GM12878 (cell line): ENCODE data around the gene USP16. TPM values are rescaled to one million over a fixed set of nuclear protein-coding genes. Genes with fewer than 3 reads are reported as not detected.

Experiments used
- ATAC-seq: fragments of 200-7000 bp; cut with Tn5 transposase; 3 replicates; pipeline ENCODE4 v1.9.1; 2020; ENCODE audit warnings: mild to moderate bottlenecking, moderate library complexity
- BruUV-seq: library from RNA; stranded (reverse); fragments of 400-500 nt; replicated peaks from 2 replicates; lab custom pipeline; 2021; lab: Mats Ljungman, UMichigan
- CTCF ChIA-PET: fragments of 300-600 bp; sonication (Branson Sonifier 250); formaldehyde crosslinking; extraction: SDS; loops from one replicate; lab custom pipeline; 2021; ENCODE audit warnings: inconsistent platforms; lab: Yijun Ruan, JAX
- POLR2A ChIA-PET: fragments of 350-600 bp; formaldehyde crosslinking; extraction: SDS; loops from one replicate; lab custom pipeline; 2021; ENCODE audit warnings: inconsistent platforms; lab: Charles Lee
- RAD21 ChIA-PET: fragments of 300-600 bp; sonication (Branson Sonifier 250); formaldehyde crosslinking; loops from one replicate; lab custom pipeline; 2023; ENCODE audit warnings: antibody characterized with exemption; ENCODE audit not compliant: unreplicated experiment; lab: Charles Lee
- SMC1A ChIA-PET: fragments of 300-600 bp; sonication (Branson Sonifier 250); formaldehyde crosslinking; loops from one replicate; lab custom pipeline; 2023; ENCODE audit not compliant: unreplicated experiment, uncharacterized antibody; lab: Charles Lee
- DNase-seq: peaks from one replicate; pipeline ENCODE4 v3.0.0-alpha.2; 2011; ENCODE audit warnings: low read depth, low spot score
- FAIRE-seq: peaks from 3 replicates; lab custom pipeline; 2011; peaks lifted over from hg19 to GRCh38; lab: Jason Lieb, UNC
- H2AFZ ChIP-seq: 2 replicates; pipeline ENCODE4 v1.6.0; 2011; ENCODE audit warnings: low read depth, low read length, control low read depth; ENCODE audit not compliant: control insufficient read depth
- H3K27ac ChIP-seq: 2 replicates; pipeline ENCODE4 v1.5.1; 2011; ENCODE audit warnings: control low read depth; ENCODE audit not compliant: control insufficient read depth, insufficient read depth
- H3K27me3 ChIP-seq, 2 experiments: replicated peaks in 1 of 2; 2 replicates each; pipeline versions ENCODE4 v1.6.0 to v1.6.1; 2011; ENCODE audit warnings: low read length in 1 of 2; ENCODE audit not compliant: control insufficient read depth in 2 of 2, insufficient read depth in 2 of 2
- H3K36me3 ChIP-seq, 2 experiments: 2 replicates each; pipeline ENCODE4 v1.5.1; 2011; ENCODE audit warnings: low read length in 1 of 2; ENCODE audit not compliant: control insufficient read depth in 2 of 2, insufficient read depth in 2 of 2
- H3K4me1 ChIP-seq: 2 replicates; pipeline ENCODE4 v1.6.1; 2011; ENCODE audit warnings: mild to moderate bottlenecking, low read length, moderate library complexity, mixed read lengths; ENCODE audit not compliant: control insufficient read depth, insufficient read depth
- H3K4me2 ChIP-seq: 2 replicates; pipeline ENCODE4 v1.6.0; 2011; ENCODE audit warnings: control low read depth; ENCODE audit not compliant: control insufficient read depth, insufficient read depth
- H3K4me3 ChIP-seq: fragments of 200-600 bp; sonication (generic); 2 replicates; pipeline ENCODE4 v1.5.1; 2016
- H3K79me2 ChIP-seq: 2 replicates; pipeline ENCODE4 v1.6.0; 2011; ENCODE audit warnings: low read length; ENCODE audit not compliant: control insufficient read depth, insufficient read depth
- H3K9ac ChIP-seq: 2 replicates; pipeline ENCODE4 v1.8.0; 2011; ENCODE audit warnings: low read length, control low read depth, mixed read lengths; ENCODE audit not compliant: control insufficient read depth, insufficient read depth
- H3K9me3 ChIP-seq: replicated peaks from 3 replicates; pipeline ENCODE4 v1.5.1; 2011; ENCODE audit warnings: mild to moderate bottlenecking, low read length; ENCODE audit not compliant: control insufficient read depth, insufficient read depth
- H4K20me1 ChIP-seq: 2 replicates; pipeline ENCODE4 v1.6.0; 2011; ENCODE audit not compliant: control insufficient read depth, insufficient read depth
- CBFB ChIP-seq: IDR thresholded peaks from 2 replicates; pipeline ENCODE4 v1.6.1; 2016; ENCODE audit warnings: antibody characterized with exemption, low read depth
- ETV6 ChIP-seq, 2 experiments: fragments of 450-650 bp in 1 of 2; IDR thresholded peaks in 1 of 2; conservative IDR thresholded peaks in 1 of 2; 2 replicates each; pipeline ENCODE4 v1.6.1; 2014; ENCODE audit warnings: antibody characterized with exemption in 1 of 2, borderline replicate concordance in 1 of 2, low read depth in 1 of 2, mild to moderate bottlenecking in 1 of 2, moderate library complexity in 1 of 2
- IKZF2 ChIP-seq, 2 experiments: fragments of 450-650 bp; IDR thresholded peaks; 2 replicates each; pipeline ENCODE4 v1.6.1; 2017; ENCODE audit warnings: mild to moderate bottlenecking in 2 of 2, moderate library complexity in 2 of 2
- MTA2 ChIP-seq: fragments of 450-650 bp; IDR thresholded peaks from 2 replicates; pipeline ENCODE4 v1.6.1; 2016; ENCODE audit warnings: low read depth, mild to moderate bottlenecking, moderate library complexity
- MYB ChIP-seq: fragments of 150-350 bp; IDR thresholded peaks from 2 replicates; pipeline ENCODE4 v1.6.1; 2014; ENCODE audit warnings: mild to moderate bottlenecking, low read depth, low read length, borderline replicate concordance
- SIX5 ChIP-seq: IDR thresholded peaks from 2 replicates; pipeline ENCODE4 v1.6.1; 2011; ENCODE audit warnings: mild to moderate bottlenecking, low read depth, low read length, moderate library complexity; ENCODE audit not compliant: severe bottlenecking
- SPI1 ChIP-seq: IDR thresholded peaks from 2 replicates; pipeline ENCODE4 v1.6.1; 2011; ENCODE audit warnings: low read depth, mild to moderate bottlenecking, low read length, moderate library complexity, borderline replicate concordance; ENCODE audit not compliant: insufficient read depth
- ZNF217 ChIP-seq: fragments of 450-650 bp; IDR thresholded peaks from 2 replicates; pipeline ENCODE4 v1.6.1; 2017; ENCODE audit warnings: antibody characterized with exemption, mild to moderate bottlenecking
- WGBS: methylation state at CpG from one replicate; pipeline ENCODE4 v1.1.6; 2016; ENCODE audit warnings: low lambda C conversion rate; ENCODE audit not compliant: insufficient replicate concordance, insufficient coverage; ENCODE audit errors: missing lambda C conversion rate; 5-methylcytosine and 5-hydroxymethylcytosine counted together
- in situ Hi-C: fragments of 300-500 bp; cut with MboI; formaldehyde crosslinking; loops from 9 replicates; pipeline ENCODE4 v1.14.3; 2018; ENCODE audit warnings: mixed read lengths
- intact Hi-C: fragments of 100-400 bp; cut with micrococcal nuclease; formaldehyde crosslinking; loops from one replicate; pipeline ENCODE4 v1.14.2; 2022; ENCODE audit not compliant: unreplicated experiment
- polyA plus RNA-seq, 11 experiments: library from polyadenylated mRNA; depleted of rRNA in 4 of 11; unstranded in 6 of 11; stranded (reverse) in 5 of 11; fragments of >200 nt; fragmentation: Nextera tagmentation in 4 of 11; fragmentation: Illumina TruSeq in 1 of 11; extraction: Ambion mirVana in 4 of 11; extraction: Trizol in 1 of 11; gene quantifications; 1 replicate in 1 of 11; 2 replicates in 10 of 11; pipeline versions ENCODE4 v1.2.1 to v1.2.3, GENCODE V29; 2011 to 2016; ENCODE audit warnings: inconsistent platforms in 2 of 11, missing spikeins in 2 of 11, low read depth in 1 of 11
- total RNA-seq, 4 experiments: library from RNA; depleted of rRNA in 3 of 4; stranded (reverse); fragments of >200 nt in 3 of 4; fragmentation: Illumina TruSeq in 1 of 4; extraction: Trizol in 1 of 4; gene quantifications; 2 replicates each; pipeline versions ENCODE4 v1.2.1 to v1.2.3, GENCODE V29; 2013 to 2021
- TF ChIP-seq, protein P1 (sequence below): fragments of 450-650 bp; conservative IDR thresholded peaks from 2 replicates; pipeline ENCODE4 v1.6.1; 2017; ENCODE audit warnings: mild to moderate bottlenecking, moderate library complexity
- TF ChIP-seq, protein P2 (sequence below): fragments of 450-650 bp; formaldehyde crosslinking; IDR thresholded peaks from 2 replicates; pipeline ENCODE4 v1.4.0; 2022; ENCODE audit warnings: mild to moderate bottlenecking, moderate library complexity

USP16 gene
- total and polyA plus RNA-seq, 10 of the 15 experiments (the other 5 are each of a cell fraction or from before 2014, with no cell fraction given): 29.5 to 68.7 (median 52.3) TPM

- TF ChIP-seq CBFB (no peak), ZNF217 (no peak)
These were observed 71.9 kb downstream of the USP16 start (continued) for GRCh38 chr21:29096218-29097015.

DNA sequence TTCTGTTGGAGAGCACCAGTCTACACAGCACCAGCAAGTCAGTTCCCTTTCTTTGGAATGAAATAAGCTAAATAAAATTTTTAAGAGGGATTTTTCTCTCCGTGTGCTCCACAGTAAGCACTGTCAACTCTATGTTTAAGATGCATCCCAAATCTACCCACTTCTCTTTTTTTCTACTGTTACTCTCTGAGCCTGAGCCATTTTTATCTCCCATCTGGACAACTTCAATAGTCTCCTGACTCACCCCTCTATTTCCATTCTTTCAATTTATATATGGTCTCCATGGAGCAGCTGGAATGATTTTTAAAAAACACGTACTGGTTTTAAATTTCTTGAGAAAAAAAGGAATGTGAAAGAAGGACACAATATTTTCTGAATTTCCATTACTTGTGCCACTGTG lies 73.7 kb downstream of the USP16 start:
- H4K20me1 ChIP-seq: no peaks in the 10 kb centered on the region
- ChIA-PET RAD21 (interaction anchor here (1.0 to 4.5 kb wide), 3 partner anchors 33 to 273 kb away, joined by 3 to 20 read pairs (median 5); no protein-coding TSS in a partner anchor), CTCF (interaction anchor here (1.0 to 2.0 kb wide), 6 partner anchors 10 to 274 kb away, joined by 3 to 5 read pairs (median 4); no protein-coding TSS in a partner anchor), SMC1A (interaction anchor here (1.2 to 3.5 kb wide), 10 partner anchors 11 to 278 kb away, joined by 3 to 22 read pairs (median 4); partner anchors contain the start of gene MAP3K7CL)
- H3K36me3 ChIP-seq: no peaks in the 10 kb centered on the region
- FAIRE-seq (no peak), ATAC-seq (no peak), DNase-seq (no peak)
- intact Hi-C loops (loop anchor here (10.0 kb wide), 1 partner anchor 377 kb away; no protein-coding TSS in a partner anchor), in situ Hi-C loops (no loop called here)
- H3K27ac ChIP-seq: no peak overlapping the region
- H3K4me1 ChIP-seq: no peaks in the 10 kb centered on the region
- no TSS peak for BruUV-seq
- no peak overlapping the region for H2AFZ ChIP-seq
- H3K4me2 ChIP-seq: no peak overlapping the region
- no peaks in the 10 kb centered on the region for H3K79me2 ChIP-seq
- no peak overlapping the region for H3K4me3 ChIP-seq
- no peaks in the 10 kb centered on the region for H3K9me3 ChIP-seq
- H3K27me3 ChIP-seq: no peaks in the 10 kb centered on the region
- TF ChIP-seq MTA2 (no peak), MYB (no peak), ETV6 (conservative IDR thresholded peaks at IDR 0.05 in 1 of 2, IDR thresholded peaks at IDR 0.05 in 1 of 2; ENCODE audit: borderline replicate concordance in 1 of 2, low read depth in 1 of 2) (no peak), SIX5 (no peak), CBFB (no peak), SPI1 (no peak), IKZF2 (IDR thresholded peaks at IDR 0.05) (no peak)
- TF ChIP-seq, protein P1, sequence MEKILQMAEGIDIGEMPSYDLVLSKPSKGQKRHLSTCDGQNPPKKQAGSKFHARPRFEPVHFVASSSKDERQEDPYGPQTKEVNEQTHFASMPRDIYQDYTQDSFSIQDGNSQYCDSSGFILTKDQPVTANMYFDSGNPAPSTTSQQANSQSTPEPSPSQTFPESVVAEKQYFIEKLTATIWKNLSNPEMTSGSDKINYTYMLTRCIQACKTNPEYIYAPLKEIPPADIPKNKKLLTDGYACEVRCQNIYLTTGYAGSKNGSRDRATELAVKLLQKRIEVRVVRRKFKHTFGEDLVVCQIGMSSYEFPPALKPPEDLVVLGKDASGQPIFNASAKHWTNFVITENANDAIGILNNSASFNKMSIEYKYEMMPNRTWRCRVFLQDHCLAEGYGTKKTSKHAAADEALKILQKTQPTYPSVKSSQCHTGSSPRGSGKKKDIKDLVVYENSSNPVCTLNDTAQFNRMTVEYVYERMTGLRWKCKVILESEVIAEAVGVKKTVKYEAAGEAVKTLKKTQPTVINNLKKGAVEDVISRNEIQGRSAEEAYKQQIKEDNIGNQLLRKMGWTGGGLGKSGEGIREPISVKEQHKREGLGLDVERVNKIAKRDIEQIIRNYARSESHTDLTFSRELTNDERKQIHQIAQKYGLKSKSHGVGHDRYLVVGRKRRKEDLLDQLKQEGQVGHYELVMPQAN: no peak
- TF ChIP-seq, protein P2, sequence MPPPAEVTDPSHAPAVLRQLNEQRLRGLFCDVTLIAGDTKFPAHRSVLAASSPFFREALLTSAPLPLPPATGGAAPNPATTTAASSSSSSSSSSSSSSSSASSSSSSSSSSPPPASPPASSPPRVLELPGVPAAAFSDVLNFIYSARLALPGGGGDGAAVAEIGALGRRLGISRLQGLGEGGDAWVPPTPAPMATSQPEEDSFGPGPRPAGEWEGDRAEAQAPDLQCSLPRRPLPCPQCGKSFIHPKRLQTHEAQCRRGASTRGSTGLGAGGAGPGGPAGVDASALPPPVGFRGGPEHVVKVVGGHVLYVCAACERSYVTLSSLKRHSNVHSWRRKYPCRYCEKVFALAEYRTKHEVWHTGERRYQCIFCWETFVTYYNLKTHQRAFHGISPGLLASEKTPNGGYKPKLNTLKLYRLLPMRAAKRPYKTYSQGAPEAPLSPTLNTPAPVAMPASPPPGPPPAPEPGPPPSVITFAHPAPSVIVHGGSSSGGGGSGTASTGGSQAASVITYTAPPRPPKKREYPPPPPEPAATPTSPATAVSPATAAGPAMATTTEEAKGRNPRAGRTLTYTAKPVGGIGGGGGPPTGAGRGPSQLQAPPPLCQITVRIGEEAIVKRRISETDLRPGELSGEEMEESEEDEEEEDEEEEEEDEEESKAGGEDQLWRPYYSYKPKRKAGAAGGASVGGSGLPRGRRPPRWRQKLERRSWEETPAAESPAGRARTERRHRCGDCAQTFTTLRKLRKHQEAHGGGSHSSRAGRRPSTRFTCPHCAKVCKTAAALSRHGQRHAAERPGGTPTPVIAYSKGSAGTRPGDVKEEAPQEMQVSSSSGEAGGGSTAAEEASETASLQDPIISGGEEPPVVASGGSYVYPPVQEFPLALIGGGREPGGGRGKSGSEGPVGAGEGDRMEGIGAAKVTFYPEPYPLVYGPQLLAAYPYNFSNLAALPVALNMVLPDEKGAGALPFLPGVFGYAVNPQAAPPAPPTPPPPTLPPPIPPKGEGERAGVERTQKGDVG (CRISPR knock-in tag): no peak
- TF ChIP-seq, all 136 proteins: peak for 0
- WGBS: 95% methylated on average over 2 of the region's 2 CpGs
- POLR2A ChIA-PET: interaction anchor here (1.6 kb wide), 1 partner anchor 20 kb away, joined by 3 read pairs; no protein-coding TSS in a partner anchor
- no peak overlapping the region for H3K9ac ChIP-seq
